Astrocyte (in vitro differentiated cells and primary cell): ENCODE results near the gene C17orf67.

Source experiments
- EZH2 ChIP-seq: IDR thresholded peaks from 2 replicates; pipeline ENCODE4 v1.6.1; 2012; ENCODE audit warnings: mild to moderate bottlenecking, low read length, inconsistent platforms; ENCODE audit not compliant: insufficient read depth
- TF ChIP-seq, protein P1 (sequence below): IDR thresholded peaks from 2 replicates; pipeline ENCODE4 v1.5.1; 2011; ENCODE audit warnings: low read depth, mild to moderate bottlenecking, inconsistent platforms, low read length, moderate library complexity; ENCODE audit not compliant: insufficient read depth

DNA sequence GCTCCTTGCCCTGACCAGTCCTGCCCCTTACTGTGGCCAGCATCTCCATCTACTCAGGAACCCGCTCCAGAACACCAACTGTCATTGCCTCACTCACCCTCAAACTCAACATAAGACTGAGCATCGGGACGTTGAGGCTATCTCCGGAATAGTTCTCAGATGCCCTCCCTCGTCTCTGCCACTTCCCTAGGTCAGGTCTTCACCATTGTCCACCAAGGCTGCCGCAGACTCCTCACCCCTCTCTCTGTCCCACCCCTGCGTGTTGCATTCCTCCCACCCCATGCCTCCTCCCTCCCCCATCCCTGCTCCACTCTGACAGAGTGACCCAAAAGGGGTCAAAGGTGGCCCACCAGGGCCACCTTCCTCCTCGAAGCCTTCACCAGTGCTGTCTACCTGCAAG is 37.2 kb downstream of the C17orf67 start:
- TF ChIP-seq, protein P1, sequence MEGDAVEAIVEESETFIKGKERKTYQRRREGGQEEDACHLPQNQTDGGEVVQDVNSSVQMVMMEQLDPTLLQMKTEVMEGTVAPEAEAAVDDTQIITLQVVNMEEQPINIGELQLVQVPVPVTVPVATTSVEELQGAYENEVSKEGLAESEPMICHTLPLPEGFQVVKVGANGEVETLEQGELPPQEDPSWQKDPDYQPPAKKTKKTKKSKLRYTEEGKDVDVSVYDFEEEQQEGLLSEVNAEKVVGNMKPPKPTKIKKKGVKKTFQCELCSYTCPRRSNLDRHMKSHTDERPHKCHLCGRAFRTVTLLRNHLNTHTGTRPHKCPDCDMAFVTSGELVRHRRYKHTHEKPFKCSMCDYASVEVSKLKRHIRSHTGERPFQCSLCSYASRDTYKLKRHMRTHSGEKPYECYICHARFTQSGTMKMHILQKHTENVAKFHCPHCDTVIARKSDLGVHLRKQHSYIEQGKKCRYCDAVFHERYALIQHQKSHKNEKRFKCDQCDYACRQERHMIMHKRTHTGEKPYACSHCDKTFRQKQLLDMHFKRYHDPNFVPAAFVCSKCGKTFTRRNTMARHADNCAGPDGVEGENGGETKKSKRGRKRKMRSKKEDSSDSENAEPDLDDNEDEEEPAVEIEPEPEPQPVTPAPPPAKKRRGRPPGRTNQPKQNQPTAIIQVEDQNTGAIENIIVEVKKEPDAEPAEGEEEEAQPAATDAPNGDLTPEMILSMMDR, result no peak
- TF ChIP-seq EZH2, result no peak
